Measurements from ENCODE around the gene PRR22. TPM values are rescaled to one million over a fixed set of nuclear protein-coding genes. Genes with fewer than 3 reads are reported as not detected.

The PRR22 gene
- total RNA-seq, 1 experiment from 2014 or later = 8.1 TPM

DNA sequence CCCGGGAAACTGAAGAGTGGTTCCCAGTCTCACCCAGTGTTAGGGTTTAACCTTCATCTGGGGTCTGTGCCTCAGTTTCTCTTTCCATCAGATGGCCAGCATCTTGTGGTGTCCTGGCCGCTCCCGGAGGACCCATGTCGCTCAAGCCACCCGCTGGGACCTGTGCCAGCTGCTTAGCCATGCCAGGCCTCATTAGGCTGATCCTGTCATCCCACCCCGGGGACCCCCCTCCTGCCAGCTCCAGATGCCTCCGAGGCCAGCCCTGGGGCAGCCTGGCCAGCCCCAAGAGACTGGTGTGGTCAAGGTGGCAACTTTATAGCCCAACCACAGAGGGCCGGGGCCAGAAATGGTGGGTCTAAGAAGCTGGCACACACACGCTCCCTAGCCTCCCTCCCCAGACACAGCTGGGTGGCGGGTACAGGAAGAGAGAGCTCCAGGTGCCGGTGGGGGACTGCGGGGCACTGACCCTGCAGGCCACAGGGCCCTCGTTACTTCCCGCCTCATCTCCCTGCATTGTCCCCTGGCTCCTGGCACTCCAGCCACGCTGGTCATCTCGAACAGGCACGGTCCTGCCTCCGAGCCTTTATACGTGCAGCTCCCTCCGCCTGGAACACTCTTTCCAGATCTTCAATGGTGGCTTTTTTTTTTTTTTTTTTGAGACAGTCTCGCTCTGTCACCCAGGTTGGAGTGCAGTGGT is 23.7 kb upstream of the PRR22 start:
- Histone ChIP-seq H3K56ac (ENCODE audit: insufficient read length, low read depth, low read length) (no peak overlapping the region), H2AFZ (ENCODE audit: low read length) (no peak overlapping the region), H3K4ac (ENCODE audit: low read depth, low read length) (no peak overlapping the region), H2BK12ac (ENCODE audit: insufficient read length, low read depth, low read length) (no peak overlapping the region), H3K4me1 (ENCODE audit: insufficient read depth, low read length) (no peaks in the 10 kb centered on the region), H2AK5ac (ENCODE audit: insufficient read length, low read length) (no peak overlapping the region), H3K9me3 (ENCODE audit: control insufficient read depth, low read depth, low read length) (no peaks in the 10 kb centered on the region), H4K8ac (replicated peaks; ENCODE audit: insufficient read length, low read depth, low read length) (no peak overlapping the region), H3K18ac (ENCODE audit: insufficient read length, low read depth, low read length) (no peak overlapping the region), H3K27me3 (ENCODE audit: insufficient read depth, low read length) (no peaks in the 10 kb centered on the region; the same call in 1 of the 2 replicates), H3K23me2 (ENCODE audit: insufficient read length, low read depth, low read length, poor library complexity, severe bottlenecking) (peaks cover 6% of the 10 kb centered on the region), H4K5ac (ENCODE audit: insufficient read length, low read depth, low read length) (no peak overlapping the region), H3K14ac (ENCODE audit: insufficient read depth, low read length) (no peak overlapping the region), H3K79me2 (ENCODE audit: insufficient read depth, low read length) (no peaks in the 10 kb centered on the region), H4K91ac (ENCODE audit: insufficient read length, low read depth, low read length) (no peak overlapping the region), H2BK20ac (ENCODE audit: low read depth, low read length, poor library complexity, severe bottlenecking) (no peak overlapping the region), H2BK15ac (ENCODE audit: low read depth, low read length) (no peak overlapping the region), H3K9ac (ENCODE audit: extremely low read depth, insufficient read length, low read length) (no peak overlapping the region), H4K20me1 (ENCODE audit: control insufficient read depth, insufficient read depth, insufficient read length) (no peaks in the 10 kb centered on the region), H2BK5ac (ENCODE audit: insufficient read length, low read length) (no peak overlapping the region), H2BK120ac (ENCODE audit: low read depth, low read length, poor library complexity, severe bottlenecking) (no peak overlapping the region), H3K27ac (ENCODE audit: insufficient read length, low read depth, low read length) (no peak overlapping the region), H3K23ac (ENCODE audit: insufficient read length, low read depth, low read length) (no peak overlapping the region), H3K4me2 (ENCODE audit: insufficient read depth, insufficient read length, low read length) (no peak overlapping the region), H3K79me1 (ENCODE audit: insufficient read depth, low read depth, low read length, poor library complexity, severe bottlenecking) (no peaks in the 10 kb centered on the region), H3T11ph (ENCODE audit: low read length) (no peak overlapping the region)
- Mint-ChIP-seq H3K36me3 (ENCODE audit: insufficient read depth in 1 of 3, low read depth in 3 of 3) (no peaks in the 10 kb centered on the region), H3K4me1 (peaks cover 12 to 22% of the 10 kb centered on the region in 2 experiments), H3K4me3 (no peak overlapping the region; a peak in 1 of 5 replicates), H3K27ac (no peak overlapping the region), H3K9me3 (no peaks in the 10 kb centered on the region; a peak in 1 of 5 replicates), H3K27me3 (ENCODE audit: low read depth) (peaks cover 24% of the 10 kb centered on the region)
- DNase-seq = no peak
- WGBS (ENCODE audit: extremely low coverage, insufficient read length, low lambda C conversion rate) = no CpG with 5 or more reads among the region's 21 CpGs
- TF ChIP-seq, protein P1, sequence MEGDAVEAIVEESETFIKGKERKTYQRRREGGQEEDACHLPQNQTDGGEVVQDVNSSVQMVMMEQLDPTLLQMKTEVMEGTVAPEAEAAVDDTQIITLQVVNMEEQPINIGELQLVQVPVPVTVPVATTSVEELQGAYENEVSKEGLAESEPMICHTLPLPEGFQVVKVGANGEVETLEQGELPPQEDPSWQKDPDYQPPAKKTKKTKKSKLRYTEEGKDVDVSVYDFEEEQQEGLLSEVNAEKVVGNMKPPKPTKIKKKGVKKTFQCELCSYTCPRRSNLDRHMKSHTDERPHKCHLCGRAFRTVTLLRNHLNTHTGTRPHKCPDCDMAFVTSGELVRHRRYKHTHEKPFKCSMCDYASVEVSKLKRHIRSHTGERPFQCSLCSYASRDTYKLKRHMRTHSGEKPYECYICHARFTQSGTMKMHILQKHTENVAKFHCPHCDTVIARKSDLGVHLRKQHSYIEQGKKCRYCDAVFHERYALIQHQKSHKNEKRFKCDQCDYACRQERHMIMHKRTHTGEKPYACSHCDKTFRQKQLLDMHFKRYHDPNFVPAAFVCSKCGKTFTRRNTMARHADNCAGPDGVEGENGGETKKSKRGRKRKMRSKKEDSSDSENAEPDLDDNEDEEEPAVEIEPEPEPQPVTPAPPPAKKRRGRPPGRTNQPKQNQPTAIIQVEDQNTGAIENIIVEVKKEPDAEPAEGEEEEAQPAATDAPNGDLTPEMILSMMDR (conservative IDR thresholded peaks at IDR 0.05) = no peak

All from H9 (cell line).